C4-2B (cell line): Measurements from ENCODE around the gene WDSUB1.

Experiments used
- H3K27ac ChIP-seq: fragments of 450-650 bp; 2 replicates; pipeline ENCODE4 v1.5.1; 2017
- CTCF ChIP-seq: fragments of 450-650 bp; conservative IDR thresholded peaks from 2 replicates; pipeline ENCODE4 v1.5.1; 2017; ENCODE audit warnings: mild to moderate bottlenecking
- ZFX ChIP-seq: fragments of 450-650 bp; IDR thresholded peaks from 2 replicates; pipeline ENCODE4 v1.6.1; 2017

WDSUB1 gene

GRCh38 chr2:159193791-159194190 is 92.7 kb downstream of the WDSUB1 start:
- H3K27ac ChIP-seq: no peak overlapping the region
- no peak for TF ChIP-seq CTCF
- TF ChIP-seq ZFX: no peak

GRCh38 chr2:159192371-159192918 is 94.1 kb downstream of the WDSUB1 start:
- TF ChIP-seq CTCF: no peak
- no peak for TF ChIP-seq ZFX
- no peak overlapping the region for H3K27ac ChIP-seq

GRCh38 chr2:159188449-159188848 is 98.1 kb downstream of the WDSUB1 start:
- TF ChIP-seq CTCF: no peak
- TF ChIP-seq ZFX: no peak
- H3K27ac ChIP-seq: no peak overlapping the region

- no peak overlapping the region for H3K27ac ChIP-seq
- TF ChIP-seq CTCF: no peak
- no peak for TF ChIP-seq ZFX
Observed at GRCh38 chr2:159187106-159187505, 99.4 kb downstream of the WDSUB1 start.

- no peak overlapping the region for H3K27ac ChIP-seq
- TF ChIP-seq ZFX (no peak), CTCF (no peak)
Observed at GRCh38 chr2:159186462-159186861, 100.0 kb downstream of the WDSUB1 start.
